CD4-positive, alpha-beta T cell treated with Interleukin-15 for 1 hour (primary cell): Measurements from ENCODE around the gene OR52B2.
"Not testable (repeated sequence)": the region's sequence is repeated elsewhere in the genome, so short reads cannot be mapped to it uniquely, and the experiment has no call there.

Experiments
- DNase-seq: peaks from one replicate; pipeline ENCODE4 v3.0.0-alpha.2; 2020

Gene OR52B2

DNA sequence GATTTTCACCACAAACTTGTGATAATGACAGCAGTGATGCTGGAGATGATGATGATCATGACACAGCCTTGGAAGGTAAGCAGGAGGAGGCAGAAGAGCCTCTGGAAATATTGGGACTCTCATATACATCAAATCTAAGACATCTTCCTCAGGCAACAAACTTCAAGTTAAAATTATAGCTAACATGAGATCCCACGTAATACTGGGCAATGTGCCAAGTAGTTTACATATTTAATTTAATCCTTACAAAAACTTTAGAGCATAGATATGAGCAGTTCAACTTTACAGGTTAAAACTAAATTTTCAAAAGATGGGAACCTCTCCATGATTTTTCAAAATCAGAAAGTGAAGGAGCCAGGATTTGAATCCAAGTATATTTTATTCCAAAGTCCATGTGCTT lies 19.0 kb downstream of the OR52B2 start:
- DNase-seq = no peak

DNA sequence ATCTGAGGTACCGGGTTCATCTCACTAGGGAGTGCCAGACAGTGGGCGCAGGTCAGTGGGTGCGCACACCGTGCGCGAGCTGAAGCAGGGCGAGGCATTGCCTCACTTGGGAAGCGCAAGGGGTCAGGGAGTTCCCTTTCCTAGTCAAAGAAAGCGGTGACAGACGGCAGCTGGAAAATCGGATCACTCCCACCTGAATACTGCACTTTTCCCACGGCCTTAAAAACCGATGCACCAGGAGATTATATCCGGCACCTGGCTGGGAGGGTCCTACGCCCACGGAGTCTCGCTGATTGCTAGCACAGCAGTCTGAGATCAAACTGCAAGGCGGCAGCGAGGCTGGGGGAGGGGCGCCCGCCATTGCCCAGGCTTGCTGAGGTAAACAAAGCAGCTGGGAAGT lies 26.4 kb downstream of the OR52B2 start:
- not testable (repeated sequence) for DNase-seq

DNA sequence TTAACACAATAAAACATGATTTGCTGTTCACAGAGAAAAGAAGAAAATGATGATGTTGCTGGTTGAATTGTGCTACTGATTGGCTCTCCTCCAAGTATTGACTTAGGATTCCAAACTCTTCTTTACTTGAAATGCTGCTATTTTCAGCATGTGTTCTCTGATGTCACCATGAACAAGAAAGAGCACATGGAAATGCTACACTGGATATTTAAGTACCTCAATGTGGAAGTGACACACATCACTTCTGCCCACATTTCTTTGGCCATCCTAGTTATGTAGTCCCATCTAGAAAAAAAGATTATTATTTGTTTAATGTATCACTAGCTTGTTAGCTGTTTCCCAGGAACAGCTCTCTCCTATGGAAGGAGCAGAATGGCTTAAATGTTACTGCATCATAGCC lies 27.2 kb downstream of the OR52B2 start:
- no peak for DNase-seq

DNA sequence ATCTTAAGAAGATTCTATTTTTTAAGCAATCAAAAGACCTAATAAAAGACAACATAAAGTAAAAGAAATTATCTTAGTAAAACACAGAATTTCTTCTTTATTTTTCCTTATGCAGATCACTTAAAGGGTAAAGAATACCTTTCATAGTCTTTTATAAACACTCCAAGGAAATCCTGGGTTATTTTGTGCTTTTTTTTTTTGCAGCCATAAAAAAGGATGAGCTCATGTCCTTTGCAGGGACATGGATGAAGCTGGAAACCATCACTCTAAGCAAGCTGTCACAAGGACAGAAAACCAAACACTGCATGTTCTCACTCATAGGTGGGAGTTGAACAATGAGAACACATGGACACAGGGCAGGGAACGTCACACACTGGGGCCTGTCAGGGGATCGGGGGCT lies 34.2 kb downstream of the OR52B2 start:
- DNase-seq = not testable (repeated sequence)

DNA sequence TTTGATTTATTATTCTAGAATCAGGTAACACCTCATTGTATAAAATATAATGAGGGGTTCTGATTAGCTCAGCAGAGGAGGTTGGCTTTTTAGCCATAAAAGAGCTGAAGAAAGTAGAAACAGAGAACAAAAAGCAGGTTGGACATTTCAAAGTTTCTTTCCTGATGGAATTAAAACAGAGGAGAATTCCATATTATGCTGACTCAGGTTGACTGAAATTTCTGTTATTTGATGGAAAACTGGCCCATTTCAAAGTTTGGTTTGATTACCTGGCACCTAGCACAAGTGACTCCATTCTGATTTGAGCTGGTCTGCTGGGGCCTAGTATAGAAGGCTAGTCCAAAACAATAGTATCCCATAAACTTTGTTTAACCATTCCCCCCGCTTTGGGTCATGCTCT lies 37.7 kb downstream of the OR52B2 start:
- no peak for DNase-seq

DNA sequence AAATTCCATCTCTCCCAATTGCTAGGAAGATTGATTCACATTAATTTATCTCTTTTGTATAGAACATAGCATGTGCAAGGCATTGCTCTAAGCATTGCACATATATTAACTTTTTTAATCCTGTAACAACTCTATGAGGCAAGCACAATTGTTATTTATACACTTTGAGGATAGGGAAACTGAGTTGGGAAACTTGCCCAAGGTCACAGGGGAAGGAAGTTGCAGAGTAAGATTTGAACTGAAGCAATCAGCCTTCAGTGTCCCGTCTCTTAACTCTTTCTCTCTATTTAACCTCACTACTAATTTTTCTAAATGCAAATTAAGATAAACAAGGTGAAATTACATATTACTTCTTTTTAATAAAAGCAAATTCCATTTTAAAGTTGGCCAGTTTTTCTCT lies 40.5 kb downstream of the OR52B2 start:
- no peak for DNase-seq

DNA sequence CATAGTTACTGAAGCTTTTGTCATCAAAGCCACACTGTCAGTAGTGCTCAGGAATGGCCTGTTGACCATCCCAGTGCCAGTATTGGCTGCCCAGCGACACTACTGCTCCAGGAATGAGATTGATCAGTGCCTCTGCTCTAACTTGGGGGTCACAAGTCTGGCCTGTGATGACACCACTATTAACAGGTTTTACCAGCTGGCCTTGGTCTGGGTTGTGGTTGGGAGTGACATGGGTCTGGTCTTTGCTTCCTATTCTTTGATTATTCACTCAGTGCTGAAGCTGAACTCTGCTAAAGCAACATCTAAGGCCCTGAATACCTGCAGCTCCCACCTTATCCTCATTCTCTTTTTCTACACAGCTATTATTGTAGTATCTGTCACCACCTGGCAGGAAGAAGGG lies 41.1 kb downstream of the OR52B2 start:
- no peak for DNase-seq

DNA sequence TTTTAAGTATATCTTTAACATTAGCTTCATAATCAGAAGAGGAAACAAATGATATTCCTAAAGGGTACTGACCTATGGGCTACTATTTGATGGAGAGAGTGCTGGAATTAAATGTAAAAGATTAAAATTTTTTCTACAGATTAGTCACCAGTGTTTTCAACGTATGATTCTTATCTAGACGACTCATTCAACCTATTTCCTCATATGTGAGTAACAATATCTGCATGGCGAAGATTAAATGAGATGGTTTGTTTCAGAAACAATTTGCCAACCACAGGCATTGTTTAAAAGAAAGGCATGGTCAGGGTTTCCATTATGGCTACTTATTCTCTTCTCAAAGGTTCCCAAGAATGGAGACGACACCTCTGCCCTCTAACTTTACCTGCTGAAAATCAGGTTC lies 42.2 kb downstream of the OR52B2 start:
- no peak for DNase-seq

DNA sequence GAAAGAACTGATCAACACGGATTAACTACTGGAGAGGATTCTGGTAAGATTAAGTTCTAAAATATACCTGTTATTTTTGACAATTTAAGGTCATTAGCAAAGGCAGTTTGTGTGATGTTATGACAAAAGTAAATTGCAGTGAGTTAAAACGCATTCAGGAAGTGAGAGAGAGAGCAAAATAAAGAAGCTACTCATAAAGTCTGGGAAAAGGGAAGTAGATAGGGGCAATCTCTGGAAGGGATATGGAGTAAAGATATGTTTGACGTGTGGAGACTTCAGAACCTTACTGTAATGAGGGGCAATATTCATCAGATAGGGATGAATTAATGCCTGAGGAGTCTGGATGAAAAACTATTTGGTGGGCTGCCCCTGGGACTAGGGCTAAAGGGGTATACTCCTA lies 45.9 kb downstream of the OR52B2 start:
- no peak for DNase-seq
